IMR-90 (cell line): ENCODE results near the gene LRRC31. TPM values are rescaled to one million over a fixed set of nuclear protein-coding genes. Genes with fewer than 3 reads are reported as not detected.

ENCODE experiments used
- ATAC-seq: fragments of 200-7000 bp; cut with Tn5 transposase; 2 replicates; pipeline ENCODE4 v1.9.1; 2020; ENCODE audit warnings: low read depth, mild to moderate bottlenecking, moderate library complexity
- BruUV-seq: library from RNA; stranded (reverse); fragments of 400-500 nt; replicated peaks from 2 replicates; lab custom pipeline; 2021; lab: Mats Ljungman, UMichigan
- CTCF ChIA-PET: fragments of 300-600 bp; formaldehyde crosslinking; extraction: SDS; loops from one replicate; lab custom pipeline; 2021; ENCODE audit warnings: antibody characterized with exemption; lab: Yijun Ruan, JAX
- POLR2A ChIA-PET: fragments of 300-600 bp; sonication (Branson Sonifier 250); formaldehyde crosslinking; loops from one replicate; lab custom pipeline; 2022; ENCODE audit warnings: antibody characterized with exemption; ENCODE audit not compliant: unreplicated experiment; lab: Charles Lee
- DNase-seq: peaks from one replicate; pipeline ENCODE4 v3.0.0; 2013
- H2AFZ ChIP-seq: replicated peaks from 2 replicates; pipeline ENCODE3; 2013; ENCODE audit warnings: low read length, mild to moderate bottlenecking; ENCODE audit not compliant: poor library complexity
- H2AK5ac ChIP-seq: 2 replicates; pipeline ENCODE4 v1.6.1; 2013; ENCODE audit warnings: low read depth, low read length, inconsistent platforms
- H2AK9ac ChIP-seq: replicated peaks from 2 replicates; pipeline ENCODE3; 2013; ENCODE audit warnings: mild to moderate bottlenecking, low read depth, low read length, moderate library complexity; ENCODE audit not compliant: poor library complexity
- H2BK120ac ChIP-seq: 2 replicates; pipeline ENCODE4 v1.6.1; 2013; ENCODE audit warnings: low read depth, low read length, inconsistent platforms
- H2BK15ac ChIP-seq: 3 replicates; pipeline ENCODE4 v1.6.1; 2013; ENCODE audit warnings: low read depth, low read length, inconsistent platforms
- H2BK20ac ChIP-seq: 2 replicates; pipeline ENCODE4 v1.6.1; 2013; ENCODE audit warnings: low read depth, mild to moderate bottlenecking, inconsistent platforms, low read length, moderate library complexity
- H2BK5ac ChIP-seq: 2 replicates; pipeline ENCODE4 v1.6.1; 2013; ENCODE audit warnings: mild to moderate bottlenecking, low read depth, low read length, inconsistent platforms; ENCODE audit not compliant: poor library complexity, severe bottlenecking
- H3K14ac ChIP-seq: replicated peaks from 2 replicates; pipeline ENCODE4 v1.6.1; 2013; ENCODE audit warnings: low read depth, low read length, inconsistent platforms
- H3K18ac ChIP-seq: 2 replicates; pipeline ENCODE4 v1.6.1; 2013; ENCODE audit warnings: low read depth, low read length, control low read depth
- H3K23ac ChIP-seq: 2 replicates; pipeline ENCODE4 v1.6.1; 2013; ENCODE audit warnings: low read depth, low read length, inconsistent platforms
- H3K27ac ChIP-seq: 2 replicates; pipeline ENCODE4 v1.5.1; 2013; ENCODE audit warnings: mild to moderate bottlenecking, control low read depth, low read length; ENCODE audit not compliant: insufficient read depth
- H3K27me3 ChIP-seq: 2 replicates; pipeline ENCODE4 v1.6.1; 2013; ENCODE audit warnings: low read length; ENCODE audit not compliant: control insufficient read depth, insufficient read depth
- H3K36me3 ChIP-seq: 2 replicates; pipeline ENCODE4 v1.6.1; 2013; ENCODE audit warnings: low read length, mixed read lengths; ENCODE audit not compliant: control insufficient read depth, insufficient read depth
- H3K4ac ChIP-seq: 2 replicates; pipeline ENCODE4 v1.6.1; 2013; ENCODE audit warnings: low read depth, low read length, inconsistent platforms
- H3K4me1 ChIP-seq: 2 replicates; pipeline ENCODE4 v1.6.1; 2013; ENCODE audit warnings: low read length, mixed read lengths; ENCODE audit not compliant: control insufficient read depth, insufficient read depth
- H3K4me2 ChIP-seq: 2 replicates; pipeline ENCODE4 v1.6.1; 2013; ENCODE audit warnings: low read depth, mild to moderate bottlenecking, control low read depth, low read length, moderate library complexity
- H3K4me3 ChIP-seq: 2 replicates; pipeline ENCODE4 v1.5.1; 2013; ENCODE audit warnings: low read depth, mild to moderate bottlenecking, control low read depth, low read length, moderate library complexity; ENCODE audit not compliant: insufficient read depth
- H3K56ac ChIP-seq: 2 replicates; pipeline ENCODE4 v1.6.1; 2013; ENCODE audit warnings: low read length, inconsistent platforms; ENCODE audit not compliant: insufficient read depth; ENCODE audit errors: extremely low read depth
- H3K79me1 ChIP-seq, 2 experiments: 2 replicates each; pipeline ENCODE4 v1.6.1; 2013; ENCODE audit warnings: low read length in 2 of 2, inconsistent platforms in 1 of 2, low read depth in 1 of 2
- H3K9ac ChIP-seq: 2 replicates; pipeline ENCODE4 v1.6.1; 2013; ENCODE audit warnings: low read depth, low read length, control low read depth
- H3K9me1 ChIP-seq: 2 replicates; pipeline ENCODE4 v1.6.1; 2013; ENCODE audit warnings: low read length, inconsistent platforms; ENCODE audit not compliant: insufficient read depth
- H3K9me3 ChIP-seq: 2 replicates; pipeline ENCODE4 v1.6.1; 2013; ENCODE audit warnings: low read length; ENCODE audit not compliant: control insufficient read depth, insufficient read depth
- H4K20me1 ChIP-seq: 2 replicates; pipeline ENCODE4 v1.6.1; 2013; ENCODE audit warnings: low read length, inconsistent platforms; ENCODE audit not compliant: insufficient read depth
- H4K5ac ChIP-seq: 2 replicates; pipeline ENCODE4 v1.6.1; 2013; ENCODE audit warnings: mild to moderate bottlenecking, low read depth, low read length, control low read depth
- H4K8ac ChIP-seq, 2 experiments: 2 replicates each; pipeline ENCODE4 v1.6.1; 2013; ENCODE audit warnings: low read depth in 2 of 2, low read length in 2 of 2, control low read depth in 1 of 2, inconsistent platforms in 1 of 2
- H4K91ac ChIP-seq: 2 replicates; pipeline ENCODE4 v1.6.1; 2013; ENCODE audit warnings: low read depth, low read length, inconsistent platforms; ENCODE audit not compliant: insufficient read depth
- CTCF ChIP-seq: conservative IDR thresholded peaks from 2 replicates; pipeline ENCODE4 v1.5.1; 2012; ENCODE audit warnings: mild to moderate bottlenecking, low read depth, low read length, improper control_type of control experiment
- ELK1 ChIP-seq: fragments of 150-350 bp; IDR thresholded peaks from 2 replicates; pipeline ENCODE4 v1.6.1; 2016; ENCODE audit warnings: low read depth, mild to moderate bottlenecking, low read length, moderate library complexity, borderline replicate concordance
- FOS ChIP-seq: fragments of 150-350 bp; IDR thresholded peaks from 2 replicates; pipeline ENCODE4 v1.6.1; 2016; ENCODE audit warnings: low read depth, low read length
- MAZ ChIP-seq: IDR thresholded peaks from 2 replicates; pipeline ENCODE4 v1.6.1; 2012; ENCODE audit warnings: low read depth, mild to moderate bottlenecking, low read length, improper control_type of control experiment, moderate library complexity, borderline replicate concordance
- USF2 ChIP-seq: fragments of 150-350 bp; IDR thresholded peaks from 2 replicates; pipeline ENCODE4 v1.6.1; 2017; ENCODE audit warnings: mild to moderate bottlenecking, antibody characterized with exemption, low read length, low read depth
- dilution Hi-C: fragments of 300-500 bp; cut with HindIII; formaldehyde crosslinking; loops from one replicate; pipeline ENCODE4 v1.14.3; 2018; ENCODE audit warnings: low sequenced_read_pairs; ENCODE audit not compliant: unreplicated experiment
- in situ Hi-C: fragments of 300-500 bp; cut with MboI; formaldehyde crosslinking; loops from 3 replicates; pipeline ENCODE4 v1.14.3; 2019; ENCODE audit warnings: low sequenced_read_pairs, inconsistent platforms, mixed read lengths
- intact Hi-C: fragments of 100-400 bp; cut with micrococcal nuclease; formaldehyde crosslinking; loops from 2 replicates; pipeline ENCODE4 v1.10.0; 2022
- polyA plus RNA-seq, 3 experiments: library from polyadenylated mRNA; depleted of rRNA; stranded (reverse); fragments of >200 nt; gene quantifications; 2 replicates each; pipeline ENCODE4 v1.2.3, GENCODE V29; 2012; ENCODE audit warnings: low replicate concordance in 1 of 3
- total RNA-seq: library from RNA; depleted of rRNA; stranded (reverse); fragments of >200 nt; gene quantifications from 2 replicates; pipeline ENCODE4 v1.2.3, GENCODE V29; 2012

Gene LRRC31
- total and polyA plus RNA-seq, 2 of the 4 experiments (the other 2 are of a cell fraction): not detected

- dilution Hi-C loops: no loop called here
- POLR2A ChIA-PET: no interaction called here
- no peak overlapping the region for H2BK15ac ChIP-seq
Measured at GRCh38 chr3:169850618-169851017, 19.1 kb downstream of the LRRC31 start.

More at GRCh38 chr3:169850618-169851017, 19.1 kb downstream of the LRRC31 start:
- H3K27me3 ChIP-seq: peaks cover 20% of the 10 kb centered on the region
- H3K4me1 ChIP-seq: no peaks in the 10 kb centered on the region
- no peak overlapping the region for H4K91ac ChIP-seq
- no peak overlapping the region for H2AFZ ChIP-seq
- no peaks in the 10 kb centered on the region for H3K79me1 ChIP-seq
- H4K8ac ChIP-seq: no peak overlapping the region
- H3K14ac ChIP-seq: no peak overlapping the region
- no peak overlapping the region for H3K4me3 ChIP-seq
- H2BK120ac ChIP-seq: no peak overlapping the region
- no peak overlapping the region for H3K27ac ChIP-seq
- in situ Hi-C loops: no loop called here
- H3K9me3 ChIP-seq: no peaks in the 10 kb centered on the region
- no peak overlapping the region for H3K56ac ChIP-seq
- ATAC-seq (no peak), DNase-seq (no peak)
- H4K20me1 ChIP-seq: no peaks in the 10 kb centered on the region
- H2BK5ac ChIP-seq: no peak overlapping the region
- no peak overlapping the region for H3K4ac ChIP-seq
- no peaks in the 10 kb centered on the region for H3K36me3 ChIP-seq
- CTCF ChIA-PET: no interaction called here
- H3K9me1 ChIP-seq: peaks cover 4% of the 10 kb centered on the region; the same call in 1 of the 2 replicates
- no peak overlapping the region for H2AK9ac ChIP-seq
- intact Hi-C loops: no loop called here
- TF ChIP-seq MAZ: no peak
- no peak for TF ChIP-seq ELK1
- no peak for TF ChIP-seq CTCF
- no peak for TF ChIP-seq FOS
- no peak for TF ChIP-seq USF2
- H4K5ac ChIP-seq: no peak overlapping the region
- H3K23ac ChIP-seq: no peak overlapping the region
- H3K4me2 ChIP-seq: no peak overlapping the region
- no peak overlapping the region for H3K18ac ChIP-seq
- no peak overlapping the region for H2AK5ac ChIP-seq
- BruUV-seq: no TSS peak
- H3K9ac ChIP-seq: no peak overlapping the region
- no peak overlapping the region for H2BK20ac ChIP-seq
